DND-41 (cell line): Measurements from ENCODE around the gene RAE1.
A peak's percentile ranks its signal among the peaks of the same experiment; 100 is the strongest.

Experiments used
- ATAC-seq: fragments of 200-7000 bp; cut with Tn5 transposase; 3 replicates; pipeline ENCODE4 v1.9.1; 2021; ENCODE audit warnings: low read depth; ENCODE audit not compliant: insufficient read depth
- DNase-seq: peaks from one replicate; pipeline ENCODE4 v3.0.0-alpha.2; 2020
- H2AFZ ChIP-seq: 2 replicates; pipeline ENCODE4 v1.6.0; 2012; ENCODE audit warnings: low read depth, low read length
- H3K27ac ChIP-seq: 2 replicates; pipeline ENCODE4 v1.5.1; 2012; ENCODE audit warnings: low read length, inconsistent platforms
- H3K27me3 ChIP-seq: fragments of 200-600 bp; sonication (generic); 2 replicates; pipeline ENCODE4 v1.6.0; 2012; ENCODE audit warnings: low read length, mild to moderate bottlenecking, inconsistent platforms; ENCODE audit not compliant: insufficient read depth, poor library complexity
- H3K36me3 ChIP-seq: 2 replicates; pipeline ENCODE4 v1.5.1; 2012; ENCODE audit warnings: low read length, inconsistent platforms; ENCODE audit not compliant: insufficient read depth
- H3K4me1 ChIP-seq: 2 replicates; pipeline ENCODE4 v1.5.1; 2012; ENCODE audit warnings: mild to moderate bottlenecking, low read length; ENCODE audit not compliant: insufficient read depth
- H3K4me2 ChIP-seq: 2 replicates; pipeline ENCODE4 v1.6.0; 2012; ENCODE audit warnings: mild to moderate bottlenecking, moderate library complexity, low read length, inconsistent platforms; ENCODE audit not compliant: insufficient read depth
- H3K4me3 ChIP-seq, 2 experiments: fragments of 200-600 bp in 1 of 2; shearing (Covaris generic) in 1 of 2; 2 replicates each; pipeline ENCODE4 v1.5.1; 2012 to 2016; ENCODE audit warnings: inconsistent platforms in 2 of 2, low read length in 2 of 2, mild to moderate bottlenecking in 2 of 2, low read depth in 1 of 2, moderate library complexity in 1 of 2
- H3K79me2 ChIP-seq: 2 replicates; pipeline ENCODE4 v1.6.0; 2012; ENCODE audit warnings: low read length, inconsistent platforms; ENCODE audit not compliant: insufficient read depth
- H3K9ac ChIP-seq: 2 replicates; pipeline ENCODE4 v1.6.0; 2012; ENCODE audit warnings: low read depth, mild to moderate bottlenecking, inconsistent platforms, low read length, moderate library complexity
- H3K9me3 ChIP-seq: 2 replicates; pipeline ENCODE4 v1.5.1; 2012; ENCODE audit warnings: low read length, moderate library complexity, mild to moderate bottlenecking, inconsistent platforms; ENCODE audit not compliant: insufficient read depth, severe bottlenecking
- H4K20me1 ChIP-seq: 2 replicates; pipeline ENCODE4 v1.6.0; 2012; ENCODE audit warnings: low read length; ENCODE audit not compliant: insufficient read depth
- EZH2 ChIP-seq: IDR thresholded peaks from 3 replicates; pipeline ENCODE4 v1.6.1; 2012; ENCODE audit warnings: borderline replicate concordance, low read depth, mild to moderate bottlenecking, moderate library complexity, low read length, inconsistent platforms; ENCODE audit not compliant: severe bottlenecking
- TF ChIP-seq, protein P1 (sequence below): IDR thresholded peaks from 2 replicates; pipeline ENCODE4 v1.5.1; 2012; ENCODE audit warnings: borderline replicate concordance, low read length, moderate library complexity, mild to moderate bottlenecking; ENCODE audit not compliant: poor library complexity, severe bottlenecking; ENCODE audit errors: extremely low read depth

RAE1 gene

DNA sequence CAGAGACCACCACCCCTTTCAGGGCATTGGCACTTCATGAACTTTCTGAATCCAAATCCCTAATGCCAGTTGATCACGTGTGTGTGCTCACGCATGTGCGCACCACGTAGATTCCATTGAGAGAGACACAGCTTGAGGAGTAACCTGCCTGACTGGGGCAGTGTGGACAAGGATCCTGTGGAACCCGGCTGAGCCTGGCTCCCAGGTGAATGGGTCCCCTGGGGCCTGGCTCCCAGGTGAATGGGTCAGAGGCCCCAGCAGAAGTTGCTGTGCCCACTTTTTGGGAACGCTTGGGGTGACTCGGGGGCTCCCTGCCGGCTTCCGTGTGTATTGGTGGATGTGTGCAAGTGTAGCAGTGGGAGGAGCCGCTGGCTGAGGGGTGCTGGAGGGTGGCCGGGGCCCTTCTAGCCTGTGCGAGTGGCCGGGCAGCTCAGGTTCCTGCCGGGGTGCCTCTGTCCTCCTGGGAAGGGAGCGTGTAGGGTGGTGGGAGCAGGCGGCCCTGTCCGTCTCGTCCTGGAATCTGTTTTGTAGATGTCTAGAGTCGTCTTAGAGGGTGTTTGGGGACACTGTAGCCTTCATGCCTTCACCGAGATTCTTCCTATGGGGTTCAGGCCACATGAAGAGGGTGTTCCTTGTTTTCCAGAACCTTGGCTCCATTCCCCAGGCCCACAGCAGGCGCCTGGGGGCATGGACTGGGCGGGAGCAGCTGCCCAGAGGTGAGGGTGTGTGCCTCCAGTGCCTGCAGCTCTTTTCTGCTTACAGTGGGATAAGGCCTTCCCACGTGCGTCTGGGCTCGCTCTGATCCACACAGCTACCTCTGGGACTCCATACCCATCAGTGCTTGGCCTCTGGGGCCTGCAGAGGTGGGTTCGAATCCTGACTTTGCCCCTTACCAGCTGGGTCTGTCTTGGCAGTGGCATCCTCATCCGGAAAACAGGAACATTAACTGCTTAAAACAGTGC lies 43.3 kb downstream of the RAE1 start:
- Histone ChIP-seq H4K20me1 (peaks cover 70% of the 10 kb centered on the region), H3K4me3 (no peak overlapping the region; a peak in 1 of 4 replicates), H3K4me1 (peaks cover 66% of the 10 kb centered on the region), H3K9me3 (no peaks in the 10 kb centered on the region), H3K4me2 (peak overlapping the region; percentile 70; the same call in 1 of the 2 replicates), H3K79me2 (no peaks in the 10 kb centered on the region), H3K27me3 (peaks cover 5% of the 10 kb centered on the region), H3K9ac (no peak overlapping the region), H2AFZ (no peak overlapping the region), H3K36me3 (peaks cover 24% of the 10 kb centered on the region; the same call in 1 of the 2 replicates), H3K27ac (no peak overlapping the region)
- no peak for ATAC-seq
- no peak for DNase-seq
- TF ChIP-seq, protein P1, sequence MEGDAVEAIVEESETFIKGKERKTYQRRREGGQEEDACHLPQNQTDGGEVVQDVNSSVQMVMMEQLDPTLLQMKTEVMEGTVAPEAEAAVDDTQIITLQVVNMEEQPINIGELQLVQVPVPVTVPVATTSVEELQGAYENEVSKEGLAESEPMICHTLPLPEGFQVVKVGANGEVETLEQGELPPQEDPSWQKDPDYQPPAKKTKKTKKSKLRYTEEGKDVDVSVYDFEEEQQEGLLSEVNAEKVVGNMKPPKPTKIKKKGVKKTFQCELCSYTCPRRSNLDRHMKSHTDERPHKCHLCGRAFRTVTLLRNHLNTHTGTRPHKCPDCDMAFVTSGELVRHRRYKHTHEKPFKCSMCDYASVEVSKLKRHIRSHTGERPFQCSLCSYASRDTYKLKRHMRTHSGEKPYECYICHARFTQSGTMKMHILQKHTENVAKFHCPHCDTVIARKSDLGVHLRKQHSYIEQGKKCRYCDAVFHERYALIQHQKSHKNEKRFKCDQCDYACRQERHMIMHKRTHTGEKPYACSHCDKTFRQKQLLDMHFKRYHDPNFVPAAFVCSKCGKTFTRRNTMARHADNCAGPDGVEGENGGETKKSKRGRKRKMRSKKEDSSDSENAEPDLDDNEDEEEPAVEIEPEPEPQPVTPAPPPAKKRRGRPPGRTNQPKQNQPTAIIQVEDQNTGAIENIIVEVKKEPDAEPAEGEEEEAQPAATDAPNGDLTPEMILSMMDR = no peak
- no peak for TF ChIP-seq EZH2

DNA sequence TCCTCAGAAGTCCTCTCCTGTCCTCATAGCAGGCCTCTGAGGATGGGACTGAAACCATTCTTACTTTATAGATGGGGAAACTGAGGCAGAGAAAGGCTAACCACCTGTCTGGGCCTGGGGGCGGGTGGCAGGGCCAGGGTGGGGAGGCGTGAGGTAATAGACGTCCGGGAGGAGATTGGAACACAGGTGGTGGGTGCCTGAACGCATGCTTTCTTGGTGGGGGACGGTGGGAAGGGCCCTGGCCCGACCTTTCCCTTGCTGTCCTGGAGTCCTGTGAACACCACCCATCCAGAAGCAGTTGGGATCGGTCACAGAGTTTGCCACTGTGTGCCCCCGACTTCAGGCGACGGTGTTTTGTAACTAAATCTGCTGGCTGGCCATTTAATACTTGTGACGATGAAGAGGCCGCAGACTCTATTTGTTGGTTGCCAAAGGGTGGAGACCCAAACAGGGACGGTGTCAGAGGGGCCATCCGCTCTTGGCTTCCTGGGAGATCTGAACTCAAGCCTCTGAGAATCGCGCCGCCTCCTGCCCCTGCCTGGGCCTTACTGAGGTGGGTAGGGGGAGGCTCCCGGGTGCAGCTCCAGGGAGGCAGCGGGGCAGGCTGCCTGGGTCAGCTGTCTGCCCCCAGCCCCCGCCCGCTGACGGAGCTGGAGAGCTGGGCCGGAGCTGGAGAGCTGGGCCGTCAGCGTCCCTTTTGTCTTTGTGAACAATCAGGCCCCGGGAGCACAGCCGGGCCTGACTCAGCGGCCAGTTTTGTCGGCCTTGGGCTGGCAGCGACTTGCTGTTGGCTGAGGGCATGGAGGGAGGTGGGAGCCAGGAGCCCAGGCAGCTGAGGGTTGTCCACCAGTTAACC lies 44.3 kb downstream of the RAE1 start:
- no peak overlapping the region for H2AFZ ChIP-seq
- H4K20me1 ChIP-seq = peaks cover 79% of the 10 kb centered on the region
- peaks cover 30% of the 10 kb centered on the region; the same call in 1 of the 2 replicates for H3K36me3 ChIP-seq
- H3K9me3 ChIP-seq = no peaks in the 10 kb centered on the region
- peaks cover 5% of the 10 kb centered on the region for H3K27me3 ChIP-seq
- DNase-seq (no peak), ATAC-seq (no peak)
- TF ChIP-seq, protein P1 = no peak
- TF ChIP-seq EZH2 = no peak
- no peak overlapping the region for H3K4me3 ChIP-seq
- H3K9ac ChIP-seq = no peak overlapping the region
- H3K27ac ChIP-seq = no peak overlapping the region
- no peak overlapping the region for H3K4me2 ChIP-seq
- H3K4me1 ChIP-seq = peaks cover 75% of the 10 kb centered on the region
- no peaks in the 10 kb centered on the region; the same call in 1 of the 2 replicates for H3K79me2 ChIP-seq

DNA sequence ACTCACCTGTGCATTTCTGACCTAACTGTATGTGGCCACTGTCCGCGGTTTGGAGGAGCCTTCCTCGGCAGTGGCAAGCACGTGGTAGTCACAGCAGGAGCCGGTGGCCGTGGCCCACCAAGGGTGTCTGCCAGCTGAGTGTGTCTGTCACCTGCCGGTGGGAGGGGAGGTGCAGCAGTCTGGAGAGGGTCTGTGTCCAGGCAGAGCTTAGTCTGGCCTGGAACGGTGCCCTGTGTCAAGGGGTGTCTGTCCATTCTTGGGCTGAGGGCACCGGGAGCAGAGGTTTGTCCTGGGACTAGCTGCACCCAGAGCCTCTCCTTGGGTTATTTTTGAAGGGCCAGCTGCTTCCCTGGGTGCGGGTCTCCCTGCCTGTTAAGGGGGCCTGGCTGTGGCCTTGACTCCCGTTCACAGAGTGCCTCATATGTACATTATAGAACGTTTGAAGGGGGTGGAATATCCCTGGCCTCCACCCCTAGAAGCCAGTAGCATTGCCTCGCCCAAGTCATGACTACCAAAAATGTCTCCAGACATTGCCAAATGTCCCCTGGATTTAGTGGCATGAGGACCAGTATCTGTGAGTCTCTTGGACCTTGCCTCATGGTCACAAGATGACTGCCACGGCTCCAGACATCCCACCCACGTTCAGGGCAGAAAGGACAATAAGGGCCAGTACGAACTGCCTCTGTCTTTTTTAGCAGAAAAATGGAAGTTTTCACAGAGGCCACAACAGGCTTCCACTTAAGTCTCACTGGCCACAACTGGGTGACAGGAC lies 45.3 kb downstream of the RAE1 start:
- no peak overlapping the region for H3K27ac ChIP-seq
- H3K79me2 ChIP-seq = no peaks in the 10 kb centered on the region; the same call in 1 of the 2 replicates
- H3K9me3 ChIP-seq = no peaks in the 10 kb centered on the region
- peaks cover 80% of the 10 kb centered on the region for H3K4me1 ChIP-seq
- no peak overlapping the region for H3K9ac ChIP-seq
- ATAC-seq = no peak
- H2AFZ ChIP-seq = no peak overlapping the region
- H3K27me3 ChIP-seq = peaks cover 5% of the 10 kb centered on the region
- H3K4me2 ChIP-seq = no peak overlapping the region
- H3K4me3 ChIP-seq = no peak overlapping the region
- DNase-seq = no peak
- H4K20me1 ChIP-seq = peaks cover 90% of the 10 kb centered on the region
- peaks cover 33% of the 10 kb centered on the region; the same call in 1 of the 2 replicates for H3K36me3 ChIP-seq
- TF ChIP-seq, protein P1 = no peak
- TF ChIP-seq EZH2 = no peak
